Activated B cell treated with CpG ODN at 0.5 μM for 24 hours (primary cell): Measurements from ENCODE around the gene KLF16. TPM values are rescaled to one million over a fixed set of nuclear protein-coding genes. Genes with fewer than 3 reads are reported as not detected.

Source experiments
- ATAC-seq: fragments of 200-7000 bp; cut with Tn5 transposase; one replicate; pipeline ENCODE4 v1.10.0; 2021; ENCODE audit warnings: low read depth, mild to moderate bottlenecking, moderate library complexity
- CTCF ChIA-PET: fragments of 350-600 bp; sonication (Branson Sonifier 250); formaldehyde crosslinking; loops from one replicate; lab custom pipeline; 2021; ENCODE audit warnings: antibody characterized with exemption; lab: Charles Lee
- POLR2A ChIA-PET: fragments of 350-600 bp; sonication (Branson Sonifier 250); formaldehyde crosslinking; loops from one replicate; lab custom pipeline; 2021; ENCODE audit warnings: antibody characterized with exemption; lab: Charles Lee
- DNase-seq: peaks from one replicate; pipeline ENCODE4 v3.0.0; 2022
- H3K27ac Mint-ChIP-seq: one replicate; pipeline ENCODE4 v1.8.0; 2020; ENCODE audit warnings: mixed read lengths
- H3K27me3 Mint-ChIP-seq: one replicate; pipeline ENCODE4 v1.8.0; 2021; ENCODE audit warnings: mixed read lengths
- H3K36me3 Mint-ChIP-seq: one replicate; pipeline ENCODE4 v1.8.0; 2021; ENCODE audit warnings: low read depth, mixed read lengths
- H3K4me1 Mint-ChIP-seq: one replicate; pipeline ENCODE4 v1.8.0; 2021; ENCODE audit warnings: mixed read lengths
- H3K4me3 Mint-ChIP-seq: one replicate; pipeline ENCODE4 v1.8.0; 2020; ENCODE audit warnings: mild to moderate bottlenecking, mixed read lengths
- H3K9me3 Mint-ChIP-seq: one replicate; pipeline ENCODE4 v1.8.0; 2020; ENCODE audit warnings: mixed read lengths
- CTCF ChIP-seq: fragments of 200-600 bp; IDR thresholded peaks from one replicate; pipeline ENCODE4 v1.8.0; 2022; ENCODE audit warnings: antibody characterized with exemption, mild to moderate bottlenecking
- intact Hi-C: fragments of 100-400 bp; cut with micrococcal nuclease; formaldehyde crosslinking; loops from one replicate; pipeline ENCODE4 v1.15.1; 2024
- total RNA-seq: library from RNA; stranded (reverse); gene quantifications from 2 replicates; pipeline ENCODE4 v1.2.3, GENCODE V29; 2022

KLF16 gene
- total RNA-seq, 1 donor from 2014 or later: 25.2 TPM

DNA sequence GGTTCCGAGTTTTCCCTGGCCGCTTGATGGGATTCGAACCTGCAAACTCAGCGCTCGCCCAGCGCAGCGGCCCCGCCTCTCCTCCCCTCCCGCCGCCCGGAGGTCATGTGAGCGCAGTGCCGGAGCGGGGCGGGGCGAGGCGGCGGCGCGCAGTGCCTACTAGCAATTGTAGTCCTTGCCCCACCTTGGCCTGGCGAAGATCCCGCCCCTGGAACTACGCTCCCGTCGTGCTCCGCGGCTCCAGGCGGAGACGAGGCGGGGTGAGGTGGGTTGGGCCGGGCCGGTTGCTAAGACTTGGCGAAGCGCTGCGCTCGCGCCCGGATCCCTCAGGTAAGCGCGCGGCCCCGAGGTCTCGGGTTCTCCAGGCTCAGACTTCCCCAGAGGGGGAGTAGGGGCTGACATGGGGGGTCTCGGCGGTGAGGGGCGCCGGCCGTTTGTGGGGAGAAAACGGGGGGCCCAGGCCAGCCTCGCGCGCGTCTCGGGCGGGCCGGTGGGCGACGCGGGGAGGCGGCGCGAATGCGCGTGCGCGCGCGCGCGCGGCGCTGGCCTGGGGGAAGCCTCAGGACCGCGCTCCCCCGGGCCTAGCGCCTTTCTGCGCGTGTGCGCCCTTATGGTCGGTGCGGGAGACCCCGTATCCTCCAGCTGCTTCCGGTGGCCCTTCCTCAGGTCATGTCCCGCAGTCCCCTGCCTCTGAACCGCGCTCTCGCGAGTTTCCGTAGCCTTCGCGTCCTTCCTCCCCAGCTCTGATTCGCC lies 41.9 kb upstream of the KLF16 start, which contains the start of the genes ADAT3 and SCAMP4:
Gene ADAT3 (plus strand): TSS at position 290 of the 753 bp plus-strand sequence. CDS start 6,649 bp downstream, outside the sequence.
Gene SCAMP4 (plus strand): TSS at position 290 of the 753 bp plus-strand sequence. CDS start 9,621 bp downstream, outside the sequence.
- intact Hi-C loops: loop anchor here (1.0 to 2.0 kb wide), 7 partner anchors 8 to 191 kb away; partner anchors contain the start of genes ABHD17A, IZUMO4, MOB3A and REXO1
- CTCF ChIA-PET: interaction anchor here (1.0 to 2.2 kb wide), 3 partner anchors 29 to 56 kb away, joined by 3 to 10 read pairs (median 3); no protein-coding TSS in a partner anchor
- Mint-ChIP-seq H3K4me3 (peak within 1 kb of the TSS; percentile 91), H3K4me1 (peaks cover 59% of the 10 kb centered on the region), H3K36me3 (peaks cover 6% of the 10 kb centered on the region), H3K9me3 (no peaks in the 10 kb centered on the region), H3K27me3 (no peaks in the 10 kb centered on the region), H3K27ac (peak within 1 kb of the TSS; percentile 94)
- no peak for TF ChIP-seq CTCF
- peak; percentile 94 for DNase-seq
- POLR2A ChIA-PET: interaction anchor here (0.5 to 2.4 kb wide), 18 partner anchors 8 to 1663 kb away, joined by 3 to 23 read pairs (median 5); partner anchors contain the start of genes ABHD17A, AP3D1 and MKNK2
- ATAC-seq: peak; percentile 92

DNA sequence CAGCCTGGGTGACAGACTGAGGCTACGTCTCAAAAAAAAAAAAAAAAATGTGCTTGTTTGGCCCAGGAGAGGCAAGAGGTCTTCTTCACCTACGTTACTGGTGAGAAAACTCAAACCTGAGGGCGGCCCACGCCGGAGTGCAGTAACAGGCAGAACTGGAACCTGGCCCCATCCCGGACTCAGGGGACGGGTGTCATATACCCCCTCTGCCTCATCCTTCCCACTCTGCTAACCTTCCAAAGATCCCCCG lies 41.4 kb upstream of the KLF16 start:
- POLR2A ChIA-PET: interaction anchor here (0.6 to 2.4 kb wide), 23 partner anchors 10 to 523 kb away, joined by 3 to 40 read pairs (median 5); partner anchors contain the start of genes ABHD17A, AP3D1, MKNK2 and TIMM13
- ATAC-seq: peak; percentile 8
- no peak for DNase-seq
- intact Hi-C loops: loop anchor here (1.0 to 2.0 kb wide), 8 partner anchors 7 to 192 kb away; partner anchors contain the start of genes ABHD17A, IZUMO4, MOB3A and REXO1
- H3K4me3 Mint-ChIP-seq: peak overlapping the region; percentile 91
- H3K27ac Mint-ChIP-seq: peak overlapping the region; percentile 94
- H3K4me1 Mint-ChIP-seq: peaks cover 54% of the 10 kb centered on the region
- peaks cover 4% of the 10 kb centered on the region for H3K36me3 Mint-ChIP-seq
- no peaks in the 10 kb centered on the region for H3K27me3 Mint-ChIP-seq
- TF ChIP-seq CTCF: no peak
- H3K9me3 Mint-ChIP-seq: no peaks in the 10 kb centered on the region
- CTCF ChIA-PET: interaction anchor here (1.0 to 2.2 kb wide), 3 partner anchors 29 to 56 kb away, joined by 3 to 10 read pairs (median 3); no protein-coding TSS in a partner anchor

DNA sequence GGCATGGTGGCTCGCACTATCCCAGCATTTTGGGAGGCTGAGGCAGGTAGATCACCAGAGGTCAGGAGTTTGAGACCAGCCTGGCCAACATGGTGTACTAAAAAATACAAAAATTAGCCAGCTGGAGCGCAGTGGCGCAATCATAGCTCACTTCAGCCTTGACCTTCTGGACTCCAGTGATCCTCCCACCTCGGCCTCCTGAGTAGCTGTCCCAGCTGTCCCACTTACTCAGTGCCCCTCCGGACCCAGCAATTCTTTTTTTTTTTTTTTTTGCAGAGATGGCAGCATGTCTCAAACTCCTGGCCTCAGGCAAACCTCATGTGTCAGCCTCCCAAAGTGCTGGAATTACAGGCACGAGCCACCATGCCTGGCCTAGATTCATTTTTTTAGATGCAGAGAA lies 39.5 kb upstream of the KLF16 start:
- no peaks in the 10 kb centered on the region for H3K27me3 Mint-ChIP-seq
- H3K9me3 Mint-ChIP-seq: no peaks in the 10 kb centered on the region
- peak overlapping the region; percentile 94 for H3K27ac Mint-ChIP-seq
- no peak for TF ChIP-seq CTCF
- POLR2A ChIA-PET: interaction anchor here (0.6 to 2.4 kb wide), 20 partner anchors 8 to 774 kb away, joined by 3 to 40 read pairs (median 7); partner anchors contain the start of gene ABHD17A
- CTCF ChIA-PET: interaction anchor here (2.2 kb wide), 1 partner anchor 38 kb away, joined by 10 read pairs; no protein-coding TSS in a partner anchor
- DNase-seq (no peak), ATAC-seq (no peak)
- intact Hi-C loops: no loop called here
- H3K36me3 Mint-ChIP-seq: peaks cover 2% of the 10 kb centered on the region
- peak overlapping the region; percentile 61 for H3K4me3 Mint-ChIP-seq
- H3K4me1 Mint-ChIP-seq: peaks cover 48% of the 10 kb centered on the region

DNA sequence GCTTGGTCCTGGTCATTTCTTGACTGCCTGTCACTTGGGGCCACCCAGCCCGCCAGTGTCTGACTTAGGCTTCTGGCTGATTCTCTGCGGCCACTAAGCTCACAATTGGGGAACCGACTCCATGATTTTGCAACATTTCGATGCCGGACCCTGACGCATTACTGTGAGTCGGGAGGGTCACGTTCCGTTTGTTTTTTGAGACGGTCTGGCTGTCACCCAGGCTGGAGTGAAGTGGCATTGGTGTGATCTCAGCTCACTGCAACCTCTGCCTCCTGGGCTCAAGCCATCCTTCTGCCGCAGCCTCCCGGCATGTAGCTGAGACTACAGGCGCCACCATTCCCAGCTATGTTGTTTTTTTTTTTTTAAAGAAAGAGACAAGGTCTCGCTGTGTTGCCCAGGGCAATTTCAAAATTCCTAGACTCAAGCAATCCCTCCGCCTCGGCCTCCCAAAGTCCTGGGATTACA lies 38.6 kb upstream of the KLF16 start:
- ChIA-PET POLR2A (interaction anchor here (1.3 to 1.5 kb wide), 2 partner anchors 40 to 188 kb away, joined by 3 to 5 read pairs; no protein-coding TSS in a partner anchor), CTCF (interaction anchor here (0.7 kb wide), 1 partner anchor 488 kb away, joined by 3 read pairs; no protein-coding TSS in a partner anchor)
- no peaks in the 10 kb centered on the region for H3K27me3 Mint-ChIP-seq
- intact Hi-C loops: no loop called here
- ATAC-seq (no peak), DNase-seq (no peak)
- H3K9me3 Mint-ChIP-seq: no peaks in the 10 kb centered on the region
- no peak for TF ChIP-seq CTCF
- H3K4me1 Mint-ChIP-seq: peaks cover 50% of the 10 kb centered on the region
- no peak overlapping the region for H3K27ac Mint-ChIP-seq
- no peak overlapping the region for H3K4me3 Mint-ChIP-seq
- H3K36me3 Mint-ChIP-seq: peaks cover 2% of the 10 kb centered on the region
